Measurements from ENCODE around the gene FRMD3.

DNA sequence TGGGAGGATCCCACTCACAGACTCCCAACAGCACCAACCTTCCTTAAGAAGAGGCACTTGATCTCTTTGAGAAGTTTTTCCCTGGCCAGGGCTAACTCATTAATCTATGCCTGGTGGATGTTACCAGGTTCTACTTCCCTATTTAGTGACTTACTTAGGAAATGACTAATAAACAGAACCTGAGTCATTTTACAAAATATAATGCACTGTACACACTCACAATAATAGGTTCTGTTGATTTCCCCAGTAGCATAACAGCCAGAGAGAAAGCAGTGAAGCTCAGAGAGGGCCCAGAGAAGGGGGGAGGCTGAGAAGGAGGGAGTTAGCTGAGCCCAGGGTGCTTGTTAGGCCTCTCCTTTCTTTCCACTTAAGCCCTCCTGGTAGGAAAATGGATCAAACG is 27.1 kb downstream of the FRMD3 start:
- TF ChIP-seq POLR2A (IDR thresholded peaks at IDR 0.05) (no peak), CTCF (IDR thresholded peaks at IDR 0.05) (no peak)

All from body of pancreas (tissue), 4 donors.